VCaP (cell line): ENCODE data around the gene CCDC141.

Experiments
- H3K27ac ChIP-seq: fragments of 450-650 bp; 2 replicates; pipeline ENCODE4 v1.5.1; 2017
- CTCF ChIP-seq: fragments of 450-650 bp; conservative IDR thresholded peaks from 2 replicates; pipeline ENCODE4 v1.5.1; 2017; ENCODE audit warnings: mild to moderate bottlenecking, moderate library complexity

CCDC141 gene

GRCh38 chr2:178807227-178808008 is 242.5 kb downstream of the CCDC141 start, which contains the start of gene TTN:
TSS of gene TTN (minus strand) at chr2:178807423. CDS start at chr2:178804642, 2,781 bp downstream.
- TF ChIP-seq CTCF: no peak
- H3K27ac ChIP-seq: no peak within 1 kb of the TSS

- H3K27ac ChIP-seq: no peak overlapping the region
- no peak for TF ChIP-seq CTCF
Observed at GRCh38 chr2:178806543-178806942, 243.4 kb downstream of the CCDC141 start.

- TF ChIP-seq CTCF: no peak
- H3K27ac ChIP-seq: no peak overlapping the region
Observed at GRCh38 chr2:178805457-178805856, 244.5 kb downstream of the CCDC141 start.

- no peak overlapping the region for H3K27ac ChIP-seq
- TF ChIP-seq CTCF: peak; percentile 2; the same call in 1 of the 2 replicates
Observed at GRCh38 chr2:178804791-178805190, 245.1 kb downstream of the CCDC141 start.

GRCh38 chr2:178800510-178800909 is 249.4 kb downstream of the CCDC141 start:
- no peak for TF ChIP-seq CTCF
- no peak overlapping the region for H3K27ac ChIP-seq

GRCh38 chr2:178799305-178799704 is 250.6 kb downstream of the CCDC141 start:
- H3K27ac ChIP-seq: no peak overlapping the region

More at GRCh38 chr2:178799305-178799704, 250.6 kb downstream of the CCDC141 start:
- TF ChIP-seq CTCF: no peak
